B cell (primary cell): Measurements from ENCODE around the gene BCL11A. TPM values are rescaled to one million over a fixed set of nuclear protein-coding genes. Genes with fewer than 3 reads are reported as not detected.

ENCODE experiments used
- ATAC-seq: fragments of 200-7000 bp; cut with Tn5 transposase; one replicate; pipeline ENCODE4 v1.10.0; 2021; ENCODE audit warnings: low read depth, mild to moderate bottlenecking, moderate number of reproducible peaks, moderate library complexity
- CTCF ChIA-PET: fragments of 350-600 bp; sonication (Branson Sonifier 250); formaldehyde crosslinking; loops from one replicate; lab custom pipeline; 2021; ENCODE audit warnings: antibody characterized with exemption, inconsistent platforms; lab: Charles Lee
- POLR2A ChIA-PET: fragments of 350-600 bp; sonication (Branson Sonifier 250); formaldehyde crosslinking; loops from one replicate; lab custom pipeline; 2021; ENCODE audit warnings: antibody characterized with exemption; lab: Charles Lee
- DNase-seq: peaks from one replicate; pipeline ENCODE4 v3.0.0; 2013
- H2AFZ ChIP-seq: 2 replicates; pipeline ENCODE4 v1.6.1; 2012; ENCODE audit warnings: mild to moderate bottlenecking, low read depth, low read length; ENCODE audit not compliant: insufficient read depth, poor library complexity, severe bottlenecking
- H3K27ac ChIP-seq, 2 donors: 1 replicate in 1 of 2; 2 replicates in 1 of 2; pipeline ENCODE4 v1.5.1; 2012 to 2013; ENCODE audit warnings: low read length in 2 of 2, mild to moderate bottlenecking in 2 of 2, moderate library complexity in 1 of 2
- H3K27me3 ChIP-seq, 4 experiments: fragments of 200-600 bp in 1 of 4; sonication (generic) in 1 of 4; replicated peaks in 1 of 4; 1 replicate in 2 of 4; 2 replicates in 2 of 4; pipeline versions ENCODE4 v1.6.1 to v1.7.0; 2013 to 2016; ENCODE audit warnings: low read length in 3 of 4, mild to moderate bottlenecking in 2 of 4, mixed read lengths in 1 of 4, moderate library complexity in 1 of 4; ENCODE audit not compliant: insufficient read depth in 4 of 4, control insufficient read depth in 3 of 4; ENCODE audit errors: control extremely low read depth in 1 of 4
- H3K36me3 ChIP-seq, 2 experiments: replicated peaks in 1 of 2; 1 replicate in 1 of 2; 2 replicates in 1 of 2; pipeline versions ENCODE4 v1.6.1 to v1.7.1; 2013; ENCODE audit warnings: low read length in 1 of 2; ENCODE audit not compliant: insufficient read depth in 2 of 2, control insufficient read depth in 1 of 2; ENCODE audit errors: control extremely low read depth in 1 of 2, extremely low read depth in 1 of 2
- H3K4me1 ChIP-seq, 2 donors: fragments of 200-600 bp in 1 of 2; sonication (generic) in 1 of 2; 1 replicate in 1 of 2; 2 replicates in 1 of 2; pipeline versions ENCODE4 v1.5.1 to v1.6.1; 2013 to 2017; ENCODE audit warnings: low read length in 2 of 2; ENCODE audit not compliant: control insufficient read depth in 2 of 2, insufficient read depth in 2 of 2
- H3K4me2 ChIP-seq: replicated peaks from 2 replicates; pipeline ENCODE3; 2012; ENCODE audit warnings: mild to moderate bottlenecking, low read depth, low read length; ENCODE audit not compliant: poor library complexity, severe bottlenecking
- H3K4me3 ChIP-seq, 5 experiments: fragments of 200-600 bp in 1 of 5; sonication (generic) in 1 of 5; 1 replicate in 3 of 5; 2 replicates in 2 of 5; pipeline versions ENCODE4 v1.5.1 to v1.7.0; 2011 to 2016; ENCODE audit warnings: low read length in 4 of 5, mild to moderate bottlenecking in 4 of 5, low read depth in 2 of 5, control low read depth in 1 of 5, moderate library complexity in 1 of 5; ENCODE audit not compliant: insufficient read depth in 1 of 5; ENCODE audit errors: control extremely low read depth in 1 of 5, extremely low read depth in 1 of 5
- H3K79me2 ChIP-seq: fragments of 200-600 bp; sonication (generic); one replicate; pipeline ENCODE4 v1.6.0; 2016; ENCODE audit warnings: low read length; ENCODE audit not compliant: control insufficient read depth, insufficient read depth
- H3K9ac ChIP-seq: fragments of 200-600 bp; sonication (generic); 2 replicates; pipeline ENCODE4 v1.6.1; 2017; ENCODE audit warnings: mild to moderate bottlenecking, low read length, moderate library complexity
- H3K9me3 ChIP-seq, 3 donors: one replicate each; pipeline versions ENCODE4 v1.6.1 to v1.7.1; 2013; ENCODE audit warnings: low read length in 2 of 3; ENCODE audit not compliant: control insufficient read depth in 2 of 3, insufficient read depth in 1 of 3; ENCODE audit errors: control extremely low read depth in 1 of 3
- H4K20me1 ChIP-seq: 2 replicates; pipeline ENCODE4 v1.6.0; 2012; ENCODE audit warnings: mild to moderate bottlenecking, low read length; ENCODE audit not compliant: insufficient read depth, control insufficient read depth, poor library complexity, severe bottlenecking
- H3K27ac Mint-ChIP-seq: one replicate; pipeline ENCODE4 v1.8.0; 2021; ENCODE audit warnings: mixed read lengths
- H3K27me3 Mint-ChIP-seq: one replicate; pipeline ENCODE4 v1.8.0; 2021; ENCODE audit warnings: mixed read lengths
- H3K4me1 Mint-ChIP-seq: one replicate; pipeline ENCODE4 v1.8.0; 2021; ENCODE audit warnings: mixed read lengths
- H3K4me3 Mint-ChIP-seq: one replicate; pipeline ENCODE4 v1.8.0; 2021; ENCODE audit warnings: mixed read lengths
- H3K9me3 Mint-ChIP-seq: one replicate; pipeline ENCODE4 v1.8.0; 2022; ENCODE audit warnings: mixed read lengths; ENCODE audit not compliant: insufficient read depth
- CTCF ChIP-seq: fragments of 200-600 bp; IDR thresholded peaks from one replicate; pipeline ENCODE4 v1.8.0; 2022; ENCODE audit warnings: antibody characterized with exemption, mild to moderate bottlenecking
- EZH2 ChIP-seq: IDR thresholded peaks from 2 replicates; pipeline ENCODE4 v1.6.1; 2012; ENCODE audit warnings: borderline replicate concordance, low read depth, mild to moderate bottlenecking, moderate library complexity, low read length; ENCODE audit not compliant: insufficient read depth, poor library complexity, severe bottlenecking
- WGBS: methylation state at CpG from one replicate; pipeline ENCODE4 v1.1.5; 2013; ENCODE audit warnings: missing lambda C conversion rate; ENCODE audit not compliant: insufficient coverage; 5-methylcytosine and 5-hydroxymethylcytosine counted together
- intact Hi-C: fragments of 100-400 bp; cut with micrococcal nuclease; formaldehyde crosslinking; loops from one replicate; pipeline ENCODE4 v1.10.0; 2022
- polyA plus RNA-seq: library from polyadenylated mRNA; depleted of rRNA; stranded (reverse); fragments of >200 nt; gene quantifications from 2 replicates; pipeline ENCODE4 v1.2.3, GENCODE V29; 2012
- total RNA-seq, 2 donors: library from RNA; stranded (reverse); fragments of 120-200 nt in 1 of 2; gene quantifications; 1 replicate in 1 of 2; 2 replicates in 1 of 2; pipeline versions ENCODE4 v1.2.3 to v1.2.4, GENCODE V29; 2013 to 2022

Gene BCL11A
- total and polyA plus RNA-seq, 2 donors (not counting 1 experiment from before 2014, with no cell fraction given): 81.8 to 383 TPM

GRCh38 chr2:60567919-60568768 lies 14.7 kb upstream of the BCL11A start:
- peaks cover 0 to 24% (median 21%) of the 10 kb centered on the region in 4 experiments for H3K27me3 ChIP-seq

More at GRCh38 chr2:60567919-60568768, 14.7 kb upstream of the BCL11A start:
- Histone ChIP-seq H3K36me3 (no peaks in the 10 kb centered on the region), H3K4me3 (no peak overlapping the region), H2AFZ (peak overlapping the region; percentile 71), H4K20me1 (no peaks in the 10 kb centered on the region), H3K4me1 (peaks cover 20 to 31% of the 10 kb centered on the region in 2 donors), H3K27ac (no peak overlapping the region), H3K9ac (no peak overlapping the region), H3K4me2 (no peak overlapping the region), H3K79me2 (peaks cover 13% of the 10 kb centered on the region), H3K9me3 (no peaks in the 10 kb centered on the region)
- H3K4me1 Mint-ChIP-seq: peaks cover 15% of the 10 kb centered on the region
- H3K27me3 Mint-ChIP-seq: peaks cover 16% of the 10 kb centered on the region
- CTCF ChIA-PET: interaction anchor here (0.7 to 10.2 kb wide), 13 partner anchors 11 to 1806 kb away, joined by 3 to 142 read pairs (median 7); partner anchors contain the start of gene BCL11A
- H3K9me3 Mint-ChIP-seq: no peaks in the 10 kb centered on the region
- 100% methylated on average over 4 of the region's 11 CpGs for WGBS
- ATAC-seq (no peak), DNase-seq (no peak)
- intact Hi-C loops: no loop called here
- H3K27ac Mint-ChIP-seq: no peak overlapping the region
- POLR2A ChIA-PET: interaction anchor here (0.6 to 1.0 kb wide), 2 partner anchors 14 to 249 kb away, joined by 4 to 7 read pairs; no protein-coding TSS in a partner anchor
- TF ChIP-seq EZH2 (no peak), CTCF (no peak)
- no peak overlapping the region for H3K4me3 Mint-ChIP-seq
